Astrocyte (in vitro differentiated cells and primary cell): ENCODE measurements around the gene FAM107B.

Experiments used
- CTCF ChIP-seq: IDR thresholded peaks from 2 replicates; pipeline ENCODE4 v1.5.1; 2011; ENCODE audit warnings: low read depth, mild to moderate bottlenecking, inconsistent platforms, low read length, moderate library complexity; ENCODE audit not compliant: insufficient read depth
- EZH2 ChIP-seq: IDR thresholded peaks from 2 replicates; pipeline ENCODE4 v1.6.1; 2012; ENCODE audit warnings: mild to moderate bottlenecking, low read length, inconsistent platforms; ENCODE audit not compliant: insufficient read depth

- no peak for TF ChIP-seq CTCF
- no peak for TF ChIP-seq EZH2
These were observed 125.8 kb downstream of the FAM107B start for GRCh38 chr10:14648946-14649345.
